ENCODE measurements around the gene FTH1.
A peak's percentile ranks its signal among the peaks of the same experiment; 100 is the strongest.

Gene FTH1

DNA sequence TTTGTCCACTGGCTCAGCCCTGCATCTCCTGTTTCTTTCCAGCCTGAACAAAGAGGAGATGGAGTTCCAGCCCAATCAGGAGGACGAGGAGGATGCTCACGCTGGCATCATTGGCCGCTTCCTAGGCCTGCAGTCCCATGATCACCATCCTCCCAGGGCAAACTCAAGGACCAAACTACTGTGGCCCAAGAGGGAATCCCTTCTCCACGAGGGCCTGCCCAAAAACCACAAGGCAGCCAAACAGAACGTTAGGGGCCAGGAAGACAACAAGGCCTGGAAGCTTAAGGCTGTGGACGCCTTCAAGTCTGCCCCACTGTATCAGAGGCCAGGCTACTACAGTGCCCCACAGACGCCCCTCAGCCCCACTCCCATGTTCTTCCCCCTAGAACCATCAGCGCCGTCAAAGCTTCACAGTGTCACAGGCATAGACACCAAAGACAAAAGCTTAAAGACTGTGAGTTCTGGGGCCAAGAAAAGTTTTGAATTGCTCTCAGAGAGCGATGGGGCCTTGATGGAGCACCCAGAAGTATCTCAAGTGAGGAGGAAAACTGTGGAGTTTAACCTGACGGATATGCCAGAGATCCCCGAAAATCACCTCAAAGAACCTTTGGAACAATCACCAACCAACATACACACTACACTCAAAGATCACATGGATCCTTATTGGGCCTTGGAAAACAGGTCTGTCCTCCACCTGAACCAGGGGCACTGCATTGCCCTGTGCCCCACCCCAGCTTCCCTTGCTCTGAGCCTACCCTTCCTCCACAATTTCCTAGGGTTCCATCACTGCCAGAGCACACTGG lies 5.0 kb downstream of the FTH1 start:
- Histone ChIP-seq H3K4me1 (ENCODE audit: control insufficient read depth, insufficient read depth, low read length) (no peaks in the 10 kb centered on the region), H3K9ac (ENCODE audit: low read length) (no peak overlapping the region), H3K4me3 (ENCODE audit: low read depth, low read length) (no peak overlapping the region), H3K27ac (ENCODE audit: low read depth, low read length) (no peak overlapping the region), H3K36me3 (ENCODE audit: control insufficient read depth, insufficient read depth, low read length) (peaks cover 37% of the 10 kb centered on the region), H3K9me3 (ENCODE audit: control insufficient read depth, insufficient read depth, low read depth, low read length) (no peaks in the 10 kb centered on the region), H3K27me3 (ENCODE audit: control insufficient read depth, insufficient read depth, low read length) (no peaks in the 10 kb centered on the region)

DNA sequence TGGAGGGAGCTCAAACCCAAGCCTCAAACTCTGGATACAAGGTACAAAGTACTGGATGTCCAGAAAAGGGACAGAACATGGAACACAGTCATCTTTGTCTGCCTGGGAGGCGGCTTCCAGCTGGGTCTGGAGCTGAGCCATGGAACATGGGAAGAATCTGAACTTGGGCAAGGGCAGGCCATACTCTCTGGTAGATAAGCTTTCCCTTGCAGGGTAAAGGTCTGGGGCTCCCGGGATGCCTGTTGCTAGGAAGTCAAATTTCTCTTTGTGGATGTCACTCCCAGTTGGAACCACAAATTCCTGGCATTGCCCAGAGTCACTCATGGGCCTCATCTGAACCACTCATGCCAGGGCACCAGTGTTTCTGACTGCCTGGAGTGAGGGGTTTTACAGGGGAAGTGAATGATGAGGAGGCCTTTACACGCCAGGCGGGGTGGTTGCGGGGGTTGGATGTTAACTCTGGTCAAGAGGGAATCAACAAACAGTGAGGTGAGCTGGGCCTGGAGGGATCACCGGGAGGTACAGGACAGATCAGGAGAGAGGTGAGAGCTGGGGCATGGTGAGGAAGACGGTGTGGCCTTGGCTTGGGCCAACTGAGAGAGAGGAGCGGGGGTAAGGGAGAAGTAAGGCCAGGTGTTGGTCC lies 5.7 kb downstream of the FTH1 start:
- Histone ChIP-seq H3K4me3 (ENCODE audit: low read depth, low read length) (no peak overlapping the region), H3K36me3 (ENCODE audit: control insufficient read depth, insufficient read depth, low read length) (peaks cover 34% of the 10 kb centered on the region), H3K27me3 (ENCODE audit: control insufficient read depth, insufficient read depth, low read length) (peaks cover 2% of the 10 kb centered on the region), H3K4me1 (ENCODE audit: control insufficient read depth, insufficient read depth, low read length) (no peaks in the 10 kb centered on the region), H3K27ac (ENCODE audit: low read depth, low read length) (no peak overlapping the region), H3K9ac (ENCODE audit: low read length) (no peak overlapping the region), H3K9me3 (ENCODE audit: control insufficient read depth, insufficient read depth, low read depth, low read length) (no peaks in the 10 kb centered on the region)

DNA sequence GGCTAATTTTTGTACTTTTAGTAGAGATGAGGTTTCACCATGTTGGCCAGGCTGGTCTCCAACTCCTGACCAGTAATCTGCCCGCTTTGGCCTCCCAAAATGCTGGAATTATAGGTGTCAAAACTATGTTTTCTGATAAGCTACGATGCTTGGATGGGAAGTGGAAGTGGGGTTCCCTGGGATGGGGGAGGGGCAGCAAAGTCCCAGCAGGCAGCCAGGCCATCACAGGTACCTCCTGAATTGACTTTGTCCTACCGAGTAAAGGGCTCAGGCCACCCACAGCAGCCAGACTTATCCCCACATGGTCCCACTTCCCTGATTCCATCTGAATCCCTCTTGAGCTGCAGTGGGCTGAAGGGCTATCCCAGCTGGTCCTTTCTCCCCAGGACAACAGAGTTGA lies 6.9 kb downstream of the FTH1 start:
- H3K36me3 ChIP-seq (ENCODE audit: control insufficient read depth, insufficient read depth, low read length): peaks cover 24% of the 10 kb centered on the region
- H3K27ac ChIP-seq (ENCODE audit: low read depth, low read length): no peak overlapping the region
- H3K27me3 ChIP-seq (ENCODE audit: control insufficient read depth, insufficient read depth, low read length): peaks cover 13% of the 10 kb centered on the region
- H3K4me1 ChIP-seq (ENCODE audit: control insufficient read depth, insufficient read depth, low read length): 0 out of 2 replicates have a peak, but pooled peaks cover 3% of the 10 kb centered on the region
- H3K9ac ChIP-seq (ENCODE audit: low read length): no peak overlapping the region
- no peaks in the 10 kb centered on the region for H3K9me3 ChIP-seq (ENCODE audit: control insufficient read depth, insufficient read depth, low read depth, low read length)
- H3K4me3 ChIP-seq (ENCODE audit: low read depth, low read length): no peak overlapping the region

DNA sequence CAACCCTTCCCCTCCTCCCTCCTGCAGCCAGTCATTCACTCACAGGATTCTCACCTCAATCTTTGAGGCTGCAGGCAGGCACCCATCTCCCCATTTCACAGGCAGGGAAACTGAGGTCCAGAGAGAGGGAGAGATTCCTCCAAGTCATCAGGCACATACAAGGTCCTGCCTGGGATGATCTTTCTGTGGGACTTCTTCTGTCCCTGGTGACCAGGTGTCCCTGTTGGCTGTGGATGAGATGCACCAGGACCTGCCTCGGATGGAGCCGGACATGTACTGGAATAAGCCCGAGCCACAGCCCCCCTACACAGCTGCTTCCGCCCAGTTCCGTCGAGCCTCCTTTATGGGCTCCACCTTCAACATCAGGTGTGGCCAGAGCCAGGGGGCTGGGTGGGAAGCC lies 7.8 kb downstream of the FTH1 start:
- Histone ChIP-seq H3K4me1 (ENCODE audit: control insufficient read depth, insufficient read depth, low read length) (0 out of 2 replicates have a peak, but pooled peaks cover 6% of the 10 kb centered on the region), H3K27ac (ENCODE audit: low read depth, low read length) (no peak overlapping the region), H3K27me3 (ENCODE audit: control insufficient read depth, insufficient read depth, low read length) (peaks cover 20% of the 10 kb centered on the region), H3K36me3 (ENCODE audit: control insufficient read depth, insufficient read depth, low read length) (peaks cover 16% of the 10 kb centered on the region), H3K9ac (ENCODE audit: low read length) (no peak overlapping the region), H3K4me3 (ENCODE audit: low read depth, low read length) (no peak overlapping the region), H3K9me3 (ENCODE audit: control insufficient read depth, insufficient read depth, low read depth, low read length) (no peaks in the 10 kb centered on the region)

DNA sequence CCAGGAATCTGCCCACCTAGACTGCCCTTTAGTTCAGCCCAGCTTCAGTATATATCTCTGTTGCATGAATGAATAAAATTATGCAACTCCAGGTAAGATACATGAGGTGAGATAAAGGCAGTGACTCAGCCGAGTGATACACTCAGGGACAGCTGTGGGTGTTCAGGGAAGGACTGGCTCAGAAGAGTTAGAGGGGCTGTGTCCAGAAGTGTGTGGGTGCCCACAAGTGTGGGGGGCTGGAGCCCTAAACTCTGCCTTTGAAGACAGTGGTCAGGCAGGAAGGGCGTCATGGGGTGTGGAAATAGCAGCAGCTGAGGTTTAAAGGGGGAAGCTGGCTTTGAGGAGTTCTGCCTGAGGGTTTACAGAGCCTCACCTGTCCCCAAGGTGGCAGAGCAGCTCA lies 8.3 kb downstream of the FTH1 start:
- Histone ChIP-seq H3K4me3 (ENCODE audit: low read depth, low read length) (no peak overlapping the region), H3K9ac (ENCODE audit: low read length) (no peak overlapping the region), H3K36me3 (ENCODE audit: control insufficient read depth, insufficient read depth, low read length) (peaks cover 10% of the 10 kb centered on the region), H3K4me1 (ENCODE audit: control insufficient read depth, insufficient read depth, low read length) (0 out of 2 replicates have a peak, but pooled peaks cover 9% of the 10 kb centered on the region), H3K9me3 (ENCODE audit: control insufficient read depth, insufficient read depth, low read depth, low read length) (no peaks in the 10 kb centered on the region), H3K27me3 (ENCODE audit: control insufficient read depth, insufficient read depth, low read length) (peaks cover 26% of the 10 kb centered on the region), H3K27ac (ENCODE audit: low read depth, low read length) (no peak overlapping the region)

DNA sequence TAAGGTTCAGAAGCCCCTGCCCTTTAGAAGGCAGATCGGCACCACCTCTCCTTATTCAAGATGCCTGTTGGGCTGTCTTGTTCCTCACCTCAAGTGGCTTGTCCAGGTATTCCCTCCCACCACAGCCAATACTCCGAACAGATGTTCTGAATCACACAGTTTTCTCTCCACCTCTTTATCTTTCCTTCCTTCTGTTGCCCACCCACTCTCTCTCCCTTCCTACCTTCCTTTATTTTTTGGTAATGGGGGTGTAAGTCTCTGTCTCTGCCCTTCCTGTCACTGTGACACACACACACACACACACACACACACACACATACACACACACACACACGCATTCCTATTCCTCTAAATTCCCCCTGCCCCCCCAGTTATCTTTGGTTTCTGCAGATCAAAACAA lies 8.8 kb downstream of the FTH1 start:
- Histone ChIP-seq H3K4me3 (ENCODE audit: low read depth, low read length) (no peak overlapping the region), H3K36me3 (ENCODE audit: control insufficient read depth, insufficient read depth, low read length) (peaks cover 5% of the 10 kb centered on the region), H3K4me1 (ENCODE audit: control insufficient read depth, insufficient read depth, low read length) (0 out of 2 replicates have a peak, but pooled peaks cover 9% of the 10 kb centered on the region), H3K9ac (ENCODE audit: low read length) (no peak overlapping the region), H3K27ac (ENCODE audit: low read depth, low read length) (no peak overlapping the region), H3K27me3 (ENCODE audit: control insufficient read depth, insufficient read depth, low read length) (peaks cover 29% of the 10 kb centered on the region), H3K9me3 (ENCODE audit: control insufficient read depth, insufficient read depth, low read depth, low read length) (no peaks in the 10 kb centered on the region)

DNA sequence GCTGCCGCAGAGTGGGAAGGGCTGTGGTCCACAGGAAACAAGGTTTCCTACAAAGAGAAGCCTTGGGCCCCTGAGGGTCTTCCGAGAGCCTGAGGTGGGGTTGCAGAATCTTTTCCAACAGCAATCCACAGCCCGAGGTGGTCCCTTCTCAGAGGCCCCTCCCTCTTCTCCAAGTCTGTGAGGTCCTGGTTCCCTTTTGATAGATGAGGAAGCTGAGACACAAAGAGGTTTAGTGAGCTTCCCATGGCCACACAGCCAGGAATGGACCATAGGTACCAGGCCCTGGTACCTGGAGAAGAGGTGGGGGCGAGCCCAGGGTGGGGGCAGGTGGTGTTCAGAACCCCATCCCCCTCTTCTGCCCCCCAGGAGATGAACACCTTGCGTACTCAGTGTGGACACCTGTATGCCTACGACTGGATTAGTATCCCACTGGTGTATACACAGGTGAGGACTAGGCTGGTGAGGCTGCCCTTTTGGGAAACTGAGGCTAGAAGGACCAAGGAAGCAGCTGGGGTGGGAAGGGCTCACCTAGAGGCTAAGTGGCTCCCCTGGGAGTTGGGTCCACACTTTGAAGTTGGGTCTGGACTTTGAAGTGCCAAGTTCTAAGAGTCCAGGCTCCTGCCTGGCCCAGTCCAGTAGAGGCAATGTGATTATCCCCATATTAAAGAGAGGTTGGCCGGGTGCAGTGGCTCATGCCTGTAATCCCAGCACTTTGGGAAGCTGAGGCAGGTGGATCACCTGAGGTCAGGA lies 10.2 kb downstream of the FTH1 start:
- H3K4me3 ChIP-seq (ENCODE audit: low read depth, low read length): no peak overlapping the region
- H3K4me1 ChIP-seq (ENCODE audit: control insufficient read depth, insufficient read depth, low read length): 0 out of 2 replicates have a peak, but pooled peaks cover 9% of the 10 kb centered on the region
- no peak overlapping the region for H3K9ac ChIP-seq (ENCODE audit: low read length)
- H3K36me3 ChIP-seq (ENCODE audit: control insufficient read depth, insufficient read depth, low read length): no peaks in the 10 kb centered on the region
- H3K27ac ChIP-seq (ENCODE audit: low read depth, low read length): no peak overlapping the region
- H3K9me3 ChIP-seq (ENCODE audit: control insufficient read depth, insufficient read depth, low read depth, low read length): no peaks in the 10 kb centered on the region
- H3K27me3 ChIP-seq (ENCODE audit: control insufficient read depth, insufficient read depth, low read length): peaks cover 29% of the 10 kb centered on the region

DNA sequence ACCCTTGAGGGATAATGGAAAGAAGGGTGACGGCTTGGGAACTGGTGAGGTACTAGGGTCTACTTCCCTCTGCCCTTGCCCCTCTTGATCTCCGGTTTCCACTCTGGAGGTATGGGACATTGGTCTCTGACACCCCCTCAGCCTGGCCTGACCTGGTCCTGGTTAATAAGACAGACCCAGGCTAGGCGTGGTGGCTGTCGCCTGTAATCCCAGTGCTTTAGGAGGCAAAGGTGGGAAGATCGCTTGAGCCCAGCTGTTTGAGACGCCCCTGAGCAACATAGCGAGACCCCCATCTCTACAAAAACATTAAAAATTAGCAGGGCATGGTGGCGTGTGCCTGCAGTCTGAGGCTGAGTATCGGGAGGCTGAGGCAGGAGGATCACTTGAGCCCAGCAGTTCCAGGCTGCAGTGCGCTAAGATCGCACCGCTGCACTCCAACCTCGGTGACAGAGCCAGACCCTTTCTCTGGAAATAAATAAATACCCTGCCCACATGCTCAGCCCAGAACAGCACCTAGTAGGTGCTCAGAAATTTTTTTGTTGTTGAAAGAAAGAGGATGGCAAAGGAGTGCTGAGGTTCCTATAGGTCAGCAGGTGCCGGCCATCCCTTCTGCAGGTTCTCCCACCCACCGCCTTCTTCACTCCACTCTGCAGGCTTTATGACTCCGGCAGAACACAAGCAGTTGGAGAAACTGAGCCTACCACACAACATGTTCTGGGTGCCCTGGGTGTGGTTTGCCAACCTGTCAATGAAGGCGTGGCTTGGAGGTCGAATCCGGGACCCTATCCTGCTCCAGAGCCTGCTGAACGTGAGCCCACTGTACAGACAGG lies 11.0 kb downstream of the FTH1 start:
- Histone ChIP-seq H3K36me3 (ENCODE audit: control insufficient read depth, insufficient read depth, low read length) (no peaks in the 10 kb centered on the region), H3K4me1 (ENCODE audit: control insufficient read depth, insufficient read depth, low read length) (0 out of 2 replicates have a peak, but pooled peaks cover 9% of the 10 kb centered on the region), H3K9ac (ENCODE audit: low read length) (no peak overlapping the region), H3K9me3 (ENCODE audit: control insufficient read depth, insufficient read depth, low read depth, low read length) (no peaks in the 10 kb centered on the region), H3K27ac (ENCODE audit: low read depth, low read length) (no peak overlapping the region), H3K27me3 (ENCODE audit: control insufficient read depth, insufficient read depth, low read length) (peaks cover 29% of the 10 kb centered on the region), H3K4me3 (ENCODE audit: low read depth, low read length) (peak overlapping the region; percentile 48; the same call in 1 of the 2 replicates)

DNA sequence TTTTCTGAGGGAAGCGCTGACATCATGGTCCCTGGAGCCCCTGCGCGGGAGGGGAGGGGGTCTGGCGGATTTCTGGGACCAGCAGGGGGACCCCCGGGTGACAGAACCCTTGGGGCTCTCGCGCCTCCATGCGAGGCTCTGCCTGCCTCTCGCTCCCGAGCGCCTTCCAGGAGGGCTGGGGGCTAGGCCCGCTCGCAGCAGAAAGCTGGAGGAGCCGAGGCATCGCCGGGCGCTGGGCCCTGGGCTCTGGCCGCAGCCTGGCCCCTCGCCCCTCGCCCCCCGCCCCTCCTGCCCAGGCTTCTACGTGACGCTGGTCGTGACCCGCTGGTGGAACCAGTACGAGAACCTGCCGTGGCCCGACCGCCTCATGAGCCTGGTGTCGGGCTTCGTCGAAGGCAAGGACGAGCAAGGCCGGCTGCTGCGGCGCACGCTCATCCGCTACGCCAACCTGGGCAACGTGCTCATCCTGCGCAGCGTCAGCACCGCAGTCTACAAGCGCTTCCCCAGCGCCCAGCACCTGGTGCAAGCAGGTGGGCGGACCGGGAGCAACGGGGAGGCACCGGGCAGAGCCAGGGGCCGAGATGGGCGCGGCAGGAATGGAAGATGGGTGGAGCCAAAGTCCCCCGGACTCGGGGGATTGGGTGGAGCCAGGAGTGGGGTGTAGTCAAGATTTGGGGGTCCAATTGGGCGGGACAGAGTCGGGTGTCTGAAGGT lies 11.9 kb downstream of the FTH1 start:
- Histone ChIP-seq H3K9ac (ENCODE audit: low read length) (no peak overlapping the region), H3K36me3 (ENCODE audit: control insufficient read depth, insufficient read depth, low read length) (no peaks in the 10 kb centered on the region), H3K4me1 (ENCODE audit: control insufficient read depth, insufficient read depth, low read length) (0 out of 2 replicates have a peak, but pooled peaks cover 9% of the 10 kb centered on the region), H3K27ac (ENCODE audit: low read depth, low read length) (no peak overlapping the region), H3K27me3 (ENCODE audit: control insufficient read depth, insufficient read depth, low read length) (peaks cover 29% of the 10 kb centered on the region), H3K4me3 (ENCODE audit: low read depth, low read length) (peak overlapping the region; percentile 48), H3K9me3 (ENCODE audit: control insufficient read depth, insufficient read depth, low read depth, low read length) (no peaks in the 10 kb centered on the region)

DNA sequence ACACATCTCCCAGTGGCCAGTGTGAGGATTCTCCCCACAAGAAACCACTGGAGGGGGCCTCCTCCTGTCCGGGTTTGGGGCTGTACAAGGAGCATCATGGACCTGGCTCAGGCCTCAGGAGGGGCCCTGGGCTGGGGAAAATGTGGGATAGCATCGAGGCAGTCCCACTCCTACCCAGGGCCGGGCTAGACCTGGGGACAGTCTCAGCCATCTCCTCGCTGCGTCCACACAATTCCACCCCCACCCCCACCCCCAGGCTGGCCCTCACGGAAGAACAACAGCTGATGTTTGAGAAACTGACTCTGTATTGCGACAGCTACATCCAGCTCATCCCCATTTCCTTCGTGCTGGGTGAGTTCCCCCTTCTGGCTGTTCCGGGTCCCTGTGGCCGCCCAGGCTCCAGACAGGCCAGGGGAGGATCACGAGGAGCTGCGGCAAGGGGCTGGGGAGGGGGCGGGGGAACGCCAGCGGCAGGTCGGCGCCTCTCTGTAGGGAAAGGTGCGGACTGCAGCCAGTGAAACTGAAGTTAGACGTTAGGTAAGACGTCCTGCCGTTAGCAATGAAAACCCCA lies 12.5 kb downstream of the FTH1 start:
- Histone ChIP-seq H3K4me1 (ENCODE audit: control insufficient read depth, insufficient read depth, low read length) (peaks cover 10% of the 10 kb centered on the region; the same call in 1 of the 2 replicates), H3K9ac (ENCODE audit: low read length) (peak overlapping the region; percentile 10)

More for the DNA sequence above, 12.5 kb downstream of the FTH1 start:
- Histone ChIP-seq H3K27ac (ENCODE audit: low read depth, low read length) (no peak overlapping the region), H3K4me3 (ENCODE audit: low read depth, low read length) (peak overlapping the region; percentile 48), H3K36me3 (ENCODE audit: control insufficient read depth, insufficient read depth, low read length) (no peaks in the 10 kb centered on the region), H3K27me3 (ENCODE audit: control insufficient read depth, insufficient read depth, low read length) (peaks cover 29% of the 10 kb centered on the region), H3K9me3 (ENCODE audit: control insufficient read depth, insufficient read depth, low read depth, low read length) (no peaks in the 10 kb centered on the region)
